HFFc6 (cell line): Measurements from ENCODE around the gene ABTB2. TPM values are rescaled to one million over a fixed set of nuclear protein-coding genes. Genes with fewer than 3 reads are reported as not detected.

Source experiments
- DNase-seq: peaks from one replicate; pipeline ENCODE4 v3.0.0-alpha.2; 2018
- H3K27ac Mint-ChIP-seq: 2 replicates; pipeline ENCODE4 v1.8.0; 2020; ENCODE audit warnings: mild to moderate bottlenecking, mixed read lengths
- H3K27me3 Mint-ChIP-seq: 2 replicates; pipeline ENCODE4 v1.8.0; 2021; ENCODE audit warnings: mild to moderate bottlenecking, moderate library complexity, mixed read lengths; ENCODE audit not compliant: insufficient read depth
- H3K36me3 Mint-ChIP-seq: 2 replicates; pipeline ENCODE4 v1.8.0; 2021; ENCODE audit warnings: low read depth, mixed read lengths
- H3K4me1 Mint-ChIP-seq: 2 replicates; pipeline ENCODE4 v1.8.0; 2020; ENCODE audit warnings: low read depth, mixed read lengths
- H3K4me3 Mint-ChIP-seq: 2 replicates; pipeline ENCODE4 v1.8.0; 2020; ENCODE audit warnings: mild to moderate bottlenecking, moderate library complexity, mixed read lengths
- H3K9me3 Mint-ChIP-seq: 2 replicates; pipeline ENCODE4 v1.8.0; 2020; ENCODE audit warnings: mild to moderate bottlenecking, mixed read lengths
- total RNA-seq, 6 experiments: library from RNA; stranded (reverse); fragmentation: NEBNext Ultra II Directional; extraction: Animal tissue kit (Norgen Biotek cat#: 25700); gene quantifications; 2 replicates in 1 of 6; 3 replicates in 5 of 6; pipeline ENCODE4 v1.2.3, GENCODE V29; 2021
- TF ChIP-seq, protein P1 (sequence below): fragments of 200-600 bp; sonication (generic); IDR thresholded peaks from 2 replicates; pipeline ENCODE4 v1.5.0; 2021; ENCODE audit warnings: antibody characterized with exemption, mild to moderate bottlenecking

The ABTB2 gene
- total RNA-seq, 6 experiments from 2014 or later: 2.5 to 3.6 (median 2.8) TPM

DNA sequence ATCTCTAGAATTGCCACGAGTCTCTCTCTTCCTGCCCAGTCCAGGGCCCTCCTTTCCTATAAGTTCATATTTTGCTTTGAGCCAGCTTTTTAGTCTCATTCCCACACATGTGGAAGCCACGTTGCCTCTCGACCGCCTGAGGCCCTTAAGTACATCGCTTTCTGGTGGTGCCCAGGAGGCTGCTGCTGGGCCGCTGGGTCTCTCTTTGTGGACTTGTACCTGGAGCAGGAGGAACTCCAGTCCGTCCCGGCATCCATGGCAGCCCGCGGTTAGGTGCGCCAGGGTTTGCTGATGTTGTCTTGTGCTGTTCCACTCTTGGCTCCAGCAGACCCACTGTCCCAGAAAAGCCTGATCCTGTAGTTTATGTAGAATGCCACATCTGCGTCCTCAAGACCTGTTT, 211.4 kb downstream of the ABTB2 start:
- peaks cover 8% of the 10 kb centered on the region for H3K4me1 Mint-ChIP-seq

DNA sequence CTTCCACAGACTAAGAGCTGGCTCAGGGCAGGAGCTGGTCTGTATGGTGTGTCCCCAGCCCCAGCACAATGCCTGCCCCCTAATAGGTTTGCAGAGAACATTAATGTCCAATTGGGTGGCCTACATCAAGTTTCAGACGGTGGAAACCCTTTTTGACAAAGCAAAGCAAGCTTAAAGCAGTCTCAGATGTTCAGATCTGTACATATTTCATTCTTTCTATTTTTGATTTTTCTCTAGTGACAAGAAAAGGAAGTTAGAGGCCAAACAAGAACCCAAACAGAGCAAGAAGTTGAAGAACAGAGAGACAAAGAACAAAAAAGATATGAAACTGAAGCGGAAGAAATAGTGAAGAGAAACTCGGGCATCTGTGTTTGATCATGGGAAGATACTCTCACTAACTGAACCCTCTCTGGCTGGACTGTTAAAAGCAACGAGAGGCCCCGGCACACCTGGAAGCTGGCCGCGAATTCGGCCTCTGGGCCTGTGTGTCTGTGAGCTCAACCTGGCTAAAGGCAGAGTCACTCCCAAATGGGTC, 211.9 kb downstream of the ABTB2 start:
- peaks cover 8% of the 10 kb centered on the region for H3K4me1 Mint-ChIP-seq
- no peaks in the 10 kb centered on the region for H3K9me3 Mint-ChIP-seq
- no peak overlapping the region for H3K4me3 Mint-ChIP-seq
- no peak for DNase-seq
- peaks cover 3% of the 10 kb centered on the region for H3K27me3 Mint-ChIP-seq
- TF ChIP-seq, protein P1, sequence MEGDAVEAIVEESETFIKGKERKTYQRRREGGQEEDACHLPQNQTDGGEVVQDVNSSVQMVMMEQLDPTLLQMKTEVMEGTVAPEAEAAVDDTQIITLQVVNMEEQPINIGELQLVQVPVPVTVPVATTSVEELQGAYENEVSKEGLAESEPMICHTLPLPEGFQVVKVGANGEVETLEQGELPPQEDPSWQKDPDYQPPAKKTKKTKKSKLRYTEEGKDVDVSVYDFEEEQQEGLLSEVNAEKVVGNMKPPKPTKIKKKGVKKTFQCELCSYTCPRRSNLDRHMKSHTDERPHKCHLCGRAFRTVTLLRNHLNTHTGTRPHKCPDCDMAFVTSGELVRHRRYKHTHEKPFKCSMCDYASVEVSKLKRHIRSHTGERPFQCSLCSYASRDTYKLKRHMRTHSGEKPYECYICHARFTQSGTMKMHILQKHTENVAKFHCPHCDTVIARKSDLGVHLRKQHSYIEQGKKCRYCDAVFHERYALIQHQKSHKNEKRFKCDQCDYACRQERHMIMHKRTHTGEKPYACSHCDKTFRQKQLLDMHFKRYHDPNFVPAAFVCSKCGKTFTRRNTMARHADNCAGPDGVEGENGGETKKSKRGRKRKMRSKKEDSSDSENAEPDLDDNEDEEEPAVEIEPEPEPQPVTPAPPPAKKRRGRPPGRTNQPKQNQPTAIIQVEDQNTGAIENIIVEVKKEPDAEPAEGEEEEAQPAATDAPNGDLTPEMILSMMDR: no peak
- H3K27ac Mint-ChIP-seq: no peak overlapping the region
- peaks cover 20% of the 10 kb centered on the region for H3K36me3 Mint-ChIP-seq

More for the DNA sequence above, 211.4 kb downstream of the ABTB2 start:
- Mint-ChIP-seq H3K9me3 (no peaks in the 10 kb centered on the region), H3K36me3 (peaks cover 20% of the 10 kb centered on the region), H3K27me3 (peaks cover 3% of the 10 kb centered on the region), H3K4me3 (no peak overlapping the region), H3K27ac (no peak overlapping the region)
- DNase-seq: no peak
- TF ChIP-seq, protein P1: no peak

DNA sequence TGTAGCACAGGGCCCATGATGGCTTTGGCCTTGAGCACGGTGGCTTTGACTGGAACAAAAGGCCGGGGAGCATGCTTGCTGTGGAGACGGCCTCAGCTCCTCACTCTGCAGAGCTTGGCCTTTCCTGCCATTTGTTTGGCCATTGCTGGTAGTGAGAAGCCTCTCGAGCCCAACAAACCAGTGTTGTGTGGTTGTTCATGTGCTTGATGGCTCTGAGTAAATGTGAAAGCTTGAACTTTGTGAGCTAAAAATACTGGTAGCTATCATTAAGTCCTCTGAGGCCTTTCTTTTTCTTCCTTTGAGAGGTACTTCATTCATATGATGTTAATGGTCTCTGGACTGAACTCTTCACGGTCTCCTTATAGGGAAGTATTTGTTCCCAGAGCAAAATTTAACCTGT, 212.7 kb downstream of the ABTB2 start:
- Mint-ChIP-seq H3K4me1 (no peaks in the 10 kb centered on the region), H3K27me3 (peaks cover 3% of the 10 kb centered on the region), H3K27ac (no peak overlapping the region), H3K36me3 (peaks cover 20% of the 10 kb centered on the region), H3K9me3 (no peaks in the 10 kb centered on the region), H3K4me3 (no peak overlapping the region)
- no peak for DNase-seq
- TF ChIP-seq, protein P1: no peak

DNA sequence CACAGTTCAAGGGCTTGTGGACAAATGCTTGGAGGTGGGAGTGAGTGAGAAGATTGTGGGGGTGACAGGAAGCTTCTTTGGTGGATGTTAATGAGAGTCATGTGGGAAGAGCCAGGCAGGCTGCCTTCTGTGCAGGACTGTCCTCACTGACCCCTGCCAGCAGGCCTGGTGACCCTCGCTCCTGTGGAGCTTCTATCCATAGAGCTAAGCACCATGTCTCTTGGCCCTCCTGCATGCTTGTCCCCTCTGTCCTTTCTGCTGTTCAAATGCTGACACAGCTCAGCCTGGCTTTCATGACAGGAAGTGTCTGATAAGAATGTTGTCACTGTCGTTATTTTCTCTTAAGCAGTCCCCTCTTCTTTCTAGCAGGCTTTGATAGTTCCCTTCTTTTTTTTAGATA, 214.8 kb downstream of the ABTB2 start:
- no peak overlapping the region for H3K27ac Mint-ChIP-seq
- DNase-seq: no peak
- no peak overlapping the region for H3K4me3 Mint-ChIP-seq
- H3K4me1 Mint-ChIP-seq: no peaks in the 10 kb centered on the region
- H3K36me3 Mint-ChIP-seq: peaks cover 26% of the 10 kb centered on the region
- peaks cover 3% of the 10 kb centered on the region for H3K27me3 Mint-ChIP-seq
- TF ChIP-seq, protein P1: no peak
- H3K9me3 Mint-ChIP-seq: no peaks in the 10 kb centered on the region

DNA sequence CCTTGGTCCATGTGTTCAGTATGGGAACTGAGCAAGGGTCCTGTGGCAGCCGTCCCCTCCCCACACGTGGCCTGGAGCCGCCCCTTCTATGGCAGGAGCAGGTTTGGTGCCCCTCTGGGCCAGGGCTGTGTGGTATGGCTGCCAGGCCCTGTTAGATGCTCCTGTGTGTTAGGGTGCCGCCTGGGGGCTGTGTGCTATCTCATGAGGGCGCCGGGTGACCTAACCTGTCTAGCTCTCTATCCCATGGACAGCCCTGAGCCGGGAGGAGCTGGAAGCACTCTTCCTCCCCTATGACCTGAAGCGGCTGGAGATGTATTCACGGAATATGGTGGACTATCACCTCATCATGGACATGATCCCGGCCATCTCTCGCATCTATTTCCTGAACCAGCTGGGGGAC, 217.7 kb downstream of the ABTB2 start:
- Mint-ChIP-seq H3K9me3 (no peaks in the 10 kb centered on the region), H3K27ac (no peak overlapping the region), H3K36me3 (peaks cover 29% of the 10 kb centered on the region), H3K4me3 (no peak overlapping the region), H3K4me1 (no peaks in the 10 kb centered on the region), H3K27me3 (no peaks in the 10 kb centered on the region; the same call in 1 of the 2 replicates)
- no peak for DNase-seq
- TF ChIP-seq, protein P1: no peak

DNA sequence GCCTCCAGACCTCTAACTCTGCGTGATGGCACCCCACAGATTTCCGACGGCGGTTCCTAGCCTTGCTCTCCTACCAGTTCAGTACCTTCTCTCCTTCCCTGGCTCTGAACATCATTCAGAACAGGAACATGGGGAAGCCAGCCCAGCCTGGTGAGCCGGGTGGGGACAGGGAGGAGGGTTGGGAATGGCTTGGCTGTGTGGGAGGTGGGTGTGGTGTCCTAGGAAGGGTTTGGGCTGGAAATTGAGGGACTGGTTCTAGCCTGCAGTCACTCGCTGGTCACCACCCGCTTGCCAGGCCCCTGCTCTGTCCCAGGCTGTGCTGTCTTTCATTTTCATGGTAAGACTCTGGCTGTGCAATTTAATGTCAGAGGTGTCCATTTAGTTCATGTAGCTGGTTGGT, 218.5 kb downstream of the ABTB2 start:
- no peak overlapping the region for H3K27ac Mint-ChIP-seq
- TF ChIP-seq, protein P1: no peak
- no peak for DNase-seq
- H3K9me3 Mint-ChIP-seq: no peaks in the 10 kb centered on the region
- no peaks in the 10 kb centered on the region for H3K4me1 Mint-ChIP-seq
- H3K4me3 Mint-ChIP-seq: no peak overlapping the region
- H3K27me3 Mint-ChIP-seq: peaks cover 1% of the 10 kb centered on the region; the same call in 1 of the 2 replicates
- peaks cover 29% of the 10 kb centered on the region for H3K36me3 Mint-ChIP-seq
